Anterior cingulate cortex (tissue), 58 donors: Measurements from ENCODE around the gene HNRNPUL2.

ENCODE experiments used
- DNase-seq, 58 donors: peaks; one replicate each; lab custom pipeline; 2025; lab: John Stamatoyannopoulos, UW

The HNRNPUL2 gene

DNA sequence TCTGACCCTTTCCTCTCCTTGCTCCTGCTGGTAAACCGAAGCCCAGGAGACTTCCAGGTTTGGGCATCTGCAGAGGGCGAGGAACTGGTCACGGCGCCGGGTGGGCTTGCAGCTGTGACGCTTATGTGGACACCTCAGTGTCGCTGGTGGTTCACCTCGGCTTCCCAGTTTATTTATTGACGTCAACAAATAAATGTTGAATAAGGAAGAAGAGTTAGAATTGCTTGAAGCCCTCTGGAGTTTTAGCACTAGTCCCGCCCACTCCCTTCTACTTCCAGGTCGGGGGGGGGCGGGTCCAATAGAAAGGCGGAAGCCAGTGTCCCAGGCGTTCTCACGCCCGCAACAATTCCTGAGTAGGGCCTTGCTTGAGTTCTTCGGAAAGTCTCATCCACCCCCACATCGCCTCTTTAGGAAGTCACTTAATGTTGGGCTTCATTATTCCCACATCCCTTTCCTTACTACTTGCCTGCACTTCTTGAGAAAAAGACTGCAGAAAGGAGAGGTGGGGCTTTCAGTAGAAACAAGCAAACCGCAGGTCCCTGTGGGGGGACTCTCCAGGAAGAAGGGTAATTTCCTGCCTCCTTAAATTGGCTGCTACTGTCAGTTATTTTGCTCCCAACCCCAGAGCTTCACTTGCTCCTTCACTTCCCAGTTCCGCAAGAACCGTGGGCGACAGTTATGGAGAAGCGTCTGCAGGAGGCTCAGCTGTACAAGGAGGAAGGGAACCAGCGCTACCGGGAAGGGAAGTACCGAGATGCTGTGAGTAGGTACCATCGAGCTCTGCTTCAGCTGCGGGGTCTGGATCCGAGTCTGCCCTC lies 1.1 kb upstream of the HNRNPUL2 start, which contains the start of gene TTC9C:
Gene TTC9C (plus strand): TSS at position 316 of the 818 bp plus-strand sequence. CDS start 363 bp downstream, at position 679.
- DNase-seq, result peak in 57 of 58 donors; percentile 43 to 94 (median 83)

DNA sequence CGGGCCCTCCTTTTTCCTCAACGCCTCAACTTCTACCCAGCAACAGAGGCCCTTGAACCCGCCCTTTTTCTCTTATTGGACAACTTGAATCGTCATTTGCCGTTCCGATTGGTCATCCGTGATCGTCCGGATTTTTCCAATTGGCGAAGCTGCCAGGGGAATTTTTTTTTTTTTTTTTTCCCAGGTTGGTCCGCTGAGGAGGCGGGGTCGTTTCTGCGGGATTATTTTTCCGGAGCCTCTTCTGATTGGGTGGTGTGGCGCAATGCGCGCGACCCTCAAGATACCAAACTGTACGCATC lies 564 bp upstream of the HNRNPUL2 start:
- peak in 57 of 58 donors; percentile 60 to 98 (median 88) for DNase-seq

DNA sequence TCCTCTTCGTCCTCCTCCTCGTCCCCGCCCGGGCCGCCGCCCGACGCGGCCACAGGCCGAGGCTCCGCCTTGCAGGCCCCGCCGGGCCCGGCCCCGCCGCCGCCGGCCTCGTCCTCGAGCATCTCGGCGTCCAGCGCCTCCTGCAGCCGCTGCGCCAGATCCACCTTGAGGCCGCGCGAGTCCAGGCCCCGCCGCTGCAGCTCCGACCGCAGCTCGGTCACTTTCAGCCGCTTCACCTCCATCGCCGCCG lies 417 bp downstream of the HNRNPUL2 start:
- DNase-seq, result peak in 2 of 58 donors; percentile 66 to 67

DNA sequence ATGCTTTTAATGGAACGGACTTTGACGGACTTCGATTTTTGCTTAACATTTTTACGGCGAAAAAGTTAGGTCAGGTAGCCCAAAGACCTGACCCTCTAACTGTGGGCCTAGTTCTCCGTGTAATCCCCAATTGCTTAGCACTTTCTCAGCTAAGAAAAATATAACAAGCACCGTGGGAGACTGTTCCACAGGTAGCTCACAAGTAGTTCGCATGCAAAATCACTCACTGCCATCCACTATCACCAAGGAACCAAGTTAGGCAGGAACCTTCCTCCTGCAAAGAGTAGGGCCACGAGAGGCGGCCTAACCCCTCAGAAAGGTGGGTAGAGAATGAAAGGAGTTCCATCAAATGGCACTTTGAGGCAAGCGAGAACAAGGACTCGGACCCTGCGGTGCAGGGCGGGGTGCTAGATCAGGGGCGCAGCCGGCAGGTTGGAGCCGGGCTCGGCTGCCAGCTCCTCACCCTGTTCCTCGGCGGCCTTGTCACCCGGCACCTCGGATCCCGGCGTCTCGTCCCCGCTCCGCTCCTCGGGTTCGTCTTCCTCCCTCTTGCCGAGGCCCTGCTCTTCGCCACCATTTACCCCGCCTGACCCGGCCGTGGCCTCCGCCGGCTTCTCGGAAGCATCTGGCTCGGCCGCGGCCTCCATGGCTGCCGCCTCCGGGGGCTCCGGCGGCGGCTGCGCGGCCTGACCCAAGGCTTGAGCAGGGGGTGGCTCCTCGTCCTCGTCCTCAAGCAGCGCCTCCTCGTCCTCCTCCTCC lies 922 bp downstream of the HNRNPUL2 start:
- DNase-seq, result peak in 9 of 58 donors; percentile 22 to 58 (median 38)

DNA sequence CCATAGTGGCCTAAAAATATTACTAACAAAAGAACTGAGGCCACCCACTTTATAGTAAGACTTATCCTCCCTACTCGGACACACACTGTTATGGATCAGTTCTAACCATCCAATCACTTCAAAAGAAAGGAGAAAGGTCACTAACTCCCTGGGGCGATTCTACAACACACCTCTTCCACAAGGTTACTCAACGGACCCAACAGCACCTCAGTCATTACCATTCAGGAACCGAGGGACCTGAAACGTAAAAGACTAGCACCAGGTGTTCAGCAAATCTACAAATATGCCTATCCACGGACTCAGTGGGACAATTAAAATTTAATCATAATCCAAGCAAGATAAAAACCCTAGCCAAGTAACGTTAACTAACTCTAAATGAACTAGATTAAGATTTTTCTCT lies 1.6 kb downstream of the HNRNPUL2 start:
- no peak for DNase-seq

DNA sequence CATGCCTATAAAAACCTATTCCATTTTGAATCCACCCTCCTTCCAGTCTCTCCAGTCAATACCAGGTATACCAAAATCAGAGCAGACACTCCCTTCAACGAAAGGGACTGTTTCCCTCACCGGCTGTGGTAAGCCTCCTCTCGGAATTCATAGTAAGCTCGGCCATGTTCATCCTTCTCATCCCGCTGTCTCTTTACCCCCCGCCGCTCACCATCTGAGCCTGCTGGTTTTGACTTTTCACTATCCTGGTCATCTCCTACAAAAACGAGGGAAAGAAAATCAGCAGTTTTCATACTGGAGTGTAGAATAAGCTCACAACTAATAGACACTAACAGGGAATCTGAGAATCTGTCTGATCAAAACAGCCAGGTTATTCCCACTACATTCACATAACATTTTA lies 3.1 kb downstream of the HNRNPUL2 start:
- DNase-seq, result no peak

DNA sequence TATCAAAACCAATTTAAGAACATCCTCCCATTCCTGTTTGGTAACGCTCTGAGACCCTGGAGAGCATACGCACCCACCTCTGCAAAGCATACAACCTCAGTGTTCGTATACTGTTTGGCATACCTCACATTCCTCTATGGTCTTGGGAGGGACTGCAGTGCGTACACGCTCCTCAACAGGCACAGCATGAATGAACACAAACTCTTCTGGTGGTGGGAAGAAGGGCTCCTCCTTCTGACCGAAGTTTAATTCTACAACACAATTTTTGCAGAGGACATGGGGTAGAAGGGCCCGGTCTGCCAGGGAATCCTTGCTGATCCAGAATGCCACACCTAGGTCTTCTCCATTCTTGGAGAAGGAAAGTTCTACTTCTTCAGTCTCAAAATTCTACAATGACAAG lies 5.3 kb downstream of the HNRNPUL2 start:
- DNase-seq, result no peak

DNA sequence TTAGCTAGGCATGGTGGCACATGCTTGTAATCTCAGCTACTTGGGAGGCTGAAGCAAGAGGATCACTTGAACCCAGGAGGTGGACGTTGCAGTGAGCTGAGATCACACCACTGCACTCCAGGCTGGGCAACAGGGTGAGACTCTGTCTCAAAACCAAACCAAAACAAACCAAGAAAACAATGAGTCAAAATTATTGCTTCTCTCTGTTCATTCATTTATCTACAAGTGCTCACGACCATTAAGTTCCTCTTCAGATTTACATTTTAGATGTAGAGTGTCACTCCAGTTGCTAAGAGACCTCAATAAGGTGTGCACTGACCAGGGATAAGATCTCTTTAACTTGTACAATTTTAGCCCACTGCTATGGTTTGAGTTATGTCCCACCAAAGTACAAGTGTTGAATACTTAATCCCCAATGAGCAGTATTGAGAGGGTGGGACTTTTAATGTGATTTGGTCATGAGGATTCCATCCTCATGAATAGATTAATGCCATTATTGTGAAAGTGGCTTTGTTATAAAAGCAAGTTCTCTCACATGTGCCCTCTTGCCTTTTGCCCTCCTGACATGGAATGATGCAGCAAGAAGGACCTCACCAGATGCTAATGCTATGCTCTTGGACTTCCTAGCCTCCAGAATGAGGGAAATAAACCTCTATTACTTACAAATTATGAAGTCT lies 7.8 kb downstream of the HNRNPUL2 start:
- no peak for DNase-seq

DNA sequence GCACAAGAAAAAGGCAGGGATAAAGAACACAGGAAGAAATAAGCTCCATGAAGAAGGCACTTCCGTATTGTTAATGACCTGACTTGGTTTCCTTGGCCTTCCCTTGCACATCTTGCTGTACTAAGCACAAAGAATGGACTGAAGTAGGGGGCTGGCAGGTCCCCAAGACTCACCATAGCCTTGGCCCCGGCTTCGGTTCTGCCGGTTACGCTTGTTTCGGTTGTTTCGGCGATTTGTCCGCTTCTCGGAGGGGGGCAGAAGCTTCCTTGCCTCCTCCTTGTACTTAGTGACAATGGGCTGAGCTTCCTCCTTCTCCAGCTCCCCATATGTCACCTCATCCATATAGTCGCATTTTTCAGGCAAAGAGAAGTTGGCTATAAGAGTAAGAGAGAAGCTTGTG lies 10.4 kb downstream of the HNRNPUL2 start:
- DNase-seq, result peak in 1 of 58 donors; percentile 12

DNA sequence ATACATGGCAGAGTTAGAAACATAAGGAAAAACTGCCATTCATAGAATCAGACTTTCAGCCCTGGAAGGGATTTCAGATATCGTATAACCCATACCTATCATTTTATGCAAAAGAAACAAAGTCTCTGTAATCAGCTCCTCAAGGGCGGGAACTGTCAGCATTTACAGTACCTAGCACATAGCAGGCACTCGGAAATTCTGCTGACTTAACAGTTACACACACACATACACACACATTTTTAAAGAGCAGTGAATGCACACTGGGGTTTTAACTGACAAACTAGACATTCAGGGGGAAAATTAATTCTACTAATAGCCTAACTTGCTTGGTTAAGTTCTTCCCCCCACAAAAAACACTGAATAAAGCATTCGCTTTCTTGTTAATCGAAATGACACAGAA lies 11.1 kb downstream of the HNRNPUL2 start:
- DNase-seq, result no peak

DNA sequence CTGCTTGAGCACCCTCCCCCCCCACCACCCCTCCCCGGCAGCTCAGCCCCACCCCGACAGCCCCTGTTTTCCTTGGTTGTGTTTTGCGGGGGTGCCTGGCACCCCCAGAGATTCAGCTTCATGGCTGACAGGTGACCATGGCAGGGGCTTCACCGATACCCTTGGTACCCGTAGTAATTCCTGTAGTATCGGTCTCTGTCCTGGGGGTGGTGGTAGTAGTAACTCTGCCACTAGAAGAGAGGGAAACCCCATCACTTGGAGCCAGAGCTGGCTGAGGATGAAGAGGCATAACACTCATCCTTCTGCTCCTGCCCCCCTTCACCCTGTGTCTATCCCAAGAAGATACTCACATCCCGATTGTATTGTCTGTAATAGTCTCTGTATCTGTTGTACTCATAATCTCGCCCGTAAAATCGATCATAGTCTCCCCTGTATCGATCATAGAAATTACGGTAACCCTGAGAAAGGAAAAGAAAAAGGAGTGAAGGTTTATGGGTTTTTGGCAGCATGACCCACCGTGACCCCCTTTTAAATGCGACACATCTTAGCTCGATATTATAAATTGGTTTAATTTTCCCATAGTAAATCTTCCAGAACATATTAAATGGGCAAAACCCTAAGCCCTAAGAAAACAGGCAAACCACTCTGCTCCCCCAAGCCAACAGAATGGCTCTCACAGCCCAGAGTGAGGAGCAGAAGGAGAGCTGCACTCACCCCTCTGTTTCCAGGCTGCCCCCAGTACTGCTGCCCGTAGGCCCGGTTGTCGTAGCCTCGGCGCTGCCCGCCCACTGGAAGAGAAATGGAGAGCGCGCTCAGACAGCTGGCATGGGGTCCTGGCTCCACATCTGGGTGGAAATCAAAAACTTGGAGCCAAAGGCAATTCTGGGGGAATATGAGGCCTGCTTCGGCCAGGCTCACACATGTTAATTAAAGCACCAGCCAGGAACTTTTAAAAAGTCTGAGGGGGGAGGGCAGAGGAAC lies 11.8 kb downstream of the HNRNPUL2 start:
- DNase-seq, result no peak

DNA sequence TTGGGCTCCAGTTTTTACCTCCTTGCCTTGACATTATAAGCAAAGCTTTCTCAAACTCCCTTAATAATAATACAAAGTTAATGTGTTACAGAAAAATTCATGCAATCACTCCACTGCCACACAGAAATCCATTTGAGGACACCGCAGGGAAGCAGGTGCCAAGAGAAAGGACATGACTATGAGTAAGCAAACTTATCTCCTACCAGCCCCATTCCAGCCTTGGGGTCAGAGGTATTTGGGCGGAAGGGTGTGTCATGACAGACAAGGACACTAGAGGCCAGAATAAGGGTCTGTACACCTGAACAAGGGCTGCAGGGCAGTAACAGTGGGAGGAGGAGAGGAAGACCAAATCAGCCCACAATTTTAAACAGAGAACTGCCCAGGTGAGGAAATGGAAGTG lies 13.9 kb downstream of the HNRNPUL2 start:
- no peak for DNase-seq

DNA sequence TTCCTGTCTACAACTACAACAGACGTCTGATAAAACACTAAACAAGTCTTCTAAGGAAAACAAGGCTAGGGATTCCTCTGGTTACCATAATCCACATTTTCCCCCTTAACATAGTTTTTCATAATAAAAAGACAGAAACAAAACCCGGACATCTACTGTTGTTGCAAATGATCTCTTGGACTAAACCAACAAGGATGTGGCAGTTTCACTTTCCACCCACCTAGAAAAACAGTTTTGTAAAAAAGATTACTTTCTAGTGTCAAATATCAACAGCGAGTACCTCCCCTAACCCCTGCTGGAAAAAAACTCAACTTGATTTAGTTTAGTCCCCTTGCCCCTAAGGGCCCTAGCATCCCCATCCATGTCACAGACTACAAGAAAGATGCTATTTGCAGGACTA lies 14.4 kb downstream of the HNRNPUL2 start:
- DNase-seq, result no peak

DNA sequence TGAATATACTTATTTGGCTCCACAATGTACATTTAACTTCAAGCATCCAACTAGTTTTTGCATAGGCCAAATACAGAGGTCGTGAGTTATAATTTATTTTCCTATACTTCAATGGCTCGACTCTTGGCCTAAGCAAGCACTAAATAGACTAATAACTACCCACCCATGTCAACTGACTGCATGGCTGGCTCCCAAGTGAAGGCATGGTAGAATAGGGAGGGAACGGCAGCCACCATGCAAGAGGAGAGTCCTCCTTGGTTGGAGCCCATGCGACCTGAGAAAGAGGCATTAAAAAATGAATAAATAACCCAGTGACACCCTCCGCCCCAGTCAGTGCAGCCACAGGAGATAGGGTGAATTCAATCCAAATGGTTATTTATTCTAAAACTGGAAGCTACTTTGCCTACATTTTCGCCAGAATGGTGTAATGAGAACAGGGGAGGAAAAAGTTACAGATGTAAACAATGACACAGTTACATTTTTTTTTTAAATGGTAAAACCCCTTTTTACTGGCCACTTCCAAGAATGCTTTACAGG lies 14.9 kb downstream of the HNRNPUL2 start:
- no peak for DNase-seq

DNA sequence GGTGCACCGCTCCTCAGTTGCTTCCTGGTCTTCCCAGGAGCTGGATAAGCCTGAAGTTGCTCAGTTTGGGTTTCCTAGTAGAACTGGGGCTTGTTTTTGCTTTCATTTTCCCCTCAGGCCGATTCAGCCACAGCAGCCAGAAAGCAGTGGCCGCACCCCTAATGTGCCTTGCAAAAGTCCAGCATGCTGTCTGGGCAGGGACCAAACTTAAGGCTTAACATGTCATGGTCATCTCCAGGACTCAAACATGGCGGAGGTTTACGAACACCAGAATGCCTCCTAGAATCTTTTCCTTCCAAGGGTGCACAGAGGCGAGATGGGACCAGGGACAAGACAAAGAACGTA lies 17.3 kb downstream of the HNRNPUL2 start:
- DNase-seq, result peak in 3 of 58 donors; percentile 34 to 74 (median 57)

DNA sequence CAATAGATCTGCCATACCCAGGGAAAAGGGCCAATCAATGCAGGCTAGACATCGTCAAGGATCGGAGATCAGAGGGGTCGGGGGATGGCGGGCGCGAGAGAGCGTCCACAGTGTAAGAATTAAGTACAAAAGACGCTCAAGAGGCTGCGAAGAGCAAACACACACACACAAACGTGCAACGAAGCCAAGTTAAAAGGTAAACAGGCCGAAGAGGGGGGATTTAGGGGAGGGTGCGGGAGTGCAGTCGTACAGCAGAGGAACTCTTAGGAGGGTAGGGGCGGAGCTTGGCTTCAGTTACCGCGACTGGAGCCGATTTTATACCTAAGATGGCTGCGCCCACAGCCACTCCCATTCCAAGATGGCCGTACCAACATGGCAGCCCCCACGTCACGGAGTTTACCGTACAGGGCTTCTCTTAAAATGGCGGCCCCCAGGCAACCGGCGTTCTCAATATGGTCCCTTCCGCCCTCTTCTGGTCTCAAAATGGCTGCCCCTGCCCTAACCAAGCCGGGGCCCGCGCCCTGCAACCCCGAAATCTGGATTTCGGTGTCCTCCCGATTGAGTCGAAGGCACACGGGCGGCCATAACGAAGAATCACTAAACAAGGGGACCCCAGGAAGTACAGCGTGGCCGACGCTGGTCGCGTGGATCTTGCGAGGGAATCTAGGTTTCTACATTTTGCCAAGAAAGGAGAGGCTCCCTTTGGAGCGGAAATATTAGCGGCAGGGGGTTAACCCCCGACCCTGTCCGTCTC lies 17.8 kb downstream of the HNRNPUL2 start:
- peak; percentile 71 to 98 (median 94) for DNase-seq

DNA sequence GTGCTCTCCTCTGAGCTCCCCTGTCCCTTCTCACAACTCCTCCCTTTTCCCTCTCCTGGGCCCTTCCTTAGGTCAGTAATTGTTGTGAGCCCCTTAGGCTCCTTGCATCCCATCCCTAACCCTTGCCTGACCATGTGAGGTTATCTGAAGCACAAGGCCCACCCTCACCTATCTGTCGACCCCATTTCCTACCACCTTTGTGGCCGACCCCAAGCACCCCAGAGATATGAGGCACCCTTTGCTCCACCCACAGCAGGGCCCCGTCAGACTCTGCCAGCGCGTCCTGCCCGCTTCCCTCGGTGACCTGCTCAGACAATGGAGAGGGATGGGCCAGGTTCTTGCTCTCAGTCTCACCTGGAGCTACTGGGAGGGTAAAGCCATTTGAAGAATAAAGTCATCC lies 18.5 kb downstream of the HNRNPUL2 start:
- DNase-seq, result peak in 8 of 58 donors; percentile 37 to 54 (median 50)

DNA sequence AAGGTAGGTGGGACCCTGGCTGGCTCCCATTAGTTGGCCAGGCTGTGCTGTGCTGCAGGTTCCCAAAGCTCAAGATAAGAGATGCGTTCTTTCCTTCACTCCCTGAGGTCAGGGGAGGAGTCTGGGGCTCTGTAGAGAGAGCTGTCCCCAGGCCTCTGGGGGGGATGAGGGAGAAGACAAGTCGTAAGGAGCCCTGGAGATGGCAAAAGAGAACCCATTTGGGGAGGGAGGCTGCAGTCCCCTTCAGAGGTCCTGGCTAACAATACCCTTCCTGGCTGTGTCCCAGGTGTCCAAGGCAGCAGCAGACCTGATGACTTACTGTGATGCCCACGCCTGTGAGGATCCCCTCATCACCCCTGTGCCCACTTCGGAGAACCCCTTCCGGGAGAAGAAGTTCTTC lies 18.9 kb downstream of the HNRNPUL2 start:
- peak in 7 of 58 donors; percentile 7 to 45 (median 22) for DNase-seq

DNA sequence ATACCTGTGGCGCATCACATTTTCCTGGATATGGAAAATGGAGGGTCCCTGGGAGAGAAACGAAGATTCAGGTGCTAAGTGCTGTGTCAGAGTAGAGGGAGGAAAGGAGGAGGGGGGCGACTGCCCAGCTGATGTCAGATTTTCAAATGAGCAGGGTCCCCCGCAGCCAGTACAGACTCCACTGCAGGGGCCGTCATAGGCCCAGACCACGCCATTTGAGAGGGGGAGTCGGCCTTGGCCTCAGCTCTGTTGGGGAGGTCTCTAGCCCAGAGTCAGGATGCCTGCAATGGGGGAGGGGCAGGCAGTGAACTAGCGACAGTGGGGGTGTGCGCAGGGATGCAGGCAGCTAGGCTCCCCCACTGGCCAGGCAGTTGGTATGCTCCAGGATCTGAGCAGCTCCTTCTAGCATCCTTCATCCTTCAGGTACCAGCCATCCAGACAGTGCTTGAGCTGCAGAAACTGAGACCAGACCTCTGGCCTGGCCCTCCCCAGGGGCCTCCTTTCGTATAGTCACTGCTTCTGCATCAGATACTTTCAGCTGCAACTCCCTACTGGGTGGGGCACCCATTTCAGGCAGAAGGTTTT lies 19.9 kb downstream of the HNRNPUL2 start, which contains the start of the genes BSCL2 and GNG3:
Gene BSCL2 (minus strand): TSS at position 148 of the 585 bp plus-strand sequence. CDS start 229 bp downstream, outside the sequence.
Gene GNG3 (plus strand): TSS at position 400 of the 585 bp plus-strand sequence. CDS start 620 bp downstream, outside the sequence.
- peak; percentile 26 to 97 (median 84) for DNase-seq
